ENCODE measurements around the gene ACOT9.

ACOT9 gene, protein sequence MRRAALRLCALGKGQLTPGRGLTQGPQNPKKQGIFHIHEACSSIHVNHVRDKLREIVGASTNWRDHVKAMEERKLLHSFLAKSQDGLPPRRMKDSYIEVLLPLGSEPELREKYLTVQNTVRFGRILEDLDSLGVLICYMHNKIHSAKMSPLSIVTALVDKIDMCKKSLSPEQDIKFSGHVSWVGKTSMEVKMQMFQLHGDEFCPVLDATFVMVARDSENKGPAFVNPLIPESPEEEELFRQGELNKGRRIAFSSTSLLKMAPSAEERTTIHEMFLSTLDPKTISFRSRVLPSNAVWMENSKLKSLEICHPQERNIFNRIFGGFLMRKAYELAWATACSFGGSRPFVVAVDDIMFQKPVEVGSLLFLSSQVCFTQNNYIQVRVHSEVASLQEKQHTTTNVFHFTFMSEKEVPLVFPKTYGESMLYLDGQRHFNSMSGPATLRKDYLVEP

DNA sequence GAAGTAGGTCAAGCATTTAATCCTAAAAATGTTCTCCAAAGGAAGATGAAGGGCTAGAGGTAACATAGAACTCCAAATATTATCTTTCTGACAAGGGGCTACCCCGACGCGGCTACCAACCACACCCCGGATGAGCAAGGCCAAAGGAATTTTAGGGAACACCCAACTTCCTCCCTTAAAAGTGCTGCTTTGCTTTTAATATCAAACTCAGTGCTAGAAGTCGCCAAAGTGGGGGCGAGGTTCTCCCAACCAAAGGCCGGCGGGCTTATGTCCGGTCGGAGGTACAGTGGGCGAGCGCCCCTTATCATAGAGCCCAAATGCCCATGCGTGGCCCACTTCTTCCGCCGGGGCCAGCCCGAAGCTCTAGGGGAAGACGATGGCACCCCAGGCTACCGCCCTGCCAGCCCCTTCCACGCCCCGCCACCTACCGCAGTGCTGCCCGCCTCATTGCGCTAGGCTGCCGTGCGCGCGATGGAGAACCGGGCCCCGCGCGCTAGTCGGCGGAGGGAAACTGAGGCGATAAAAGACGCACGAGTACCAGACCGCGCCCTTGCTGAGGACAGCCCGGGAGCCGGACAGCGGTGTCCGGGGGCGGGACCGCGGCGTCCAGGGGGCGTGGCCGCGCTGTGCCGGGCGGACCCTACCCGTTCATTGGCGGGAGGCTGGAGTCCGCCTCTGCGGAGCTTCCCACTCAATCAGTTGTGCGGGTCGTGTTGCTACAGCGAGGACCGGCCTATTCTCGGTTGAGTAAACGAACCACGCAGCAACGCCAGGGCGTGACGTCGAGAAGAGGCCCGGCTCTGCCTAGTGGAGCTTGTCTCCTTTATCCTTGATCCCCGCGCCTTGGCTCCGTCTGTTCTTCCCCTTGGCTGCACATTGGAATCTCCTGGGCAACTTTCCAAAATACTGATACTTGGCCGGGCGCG lies at the start of gene ACOT9:
Gene ACOT9 (minus strand): TSS at position 580 of the 926 bp plus-strand sequence. CDS start 132 bp downstream, at position 448.
- Histone ChIP-seq H3K9ac (ENCODE audit: low read depth in 1 of 2, low read length in 2 of 2) (peak within 1 kb of the TSS; percentile 43 to 68), H3K27ac (ENCODE audit: low read depth, low read length) (peak within 1 kb of the TSS; percentile 85), H3K4me3 (ENCODE audit: low read depth in 1 of 2, low read length in 2 of 2) (peak within 1 kb of the TSS; percentile 73), H3K4me1 (ENCODE audit: control insufficient read depth in 1 of 2, insufficient read depth in 2 of 2, low read length in 2 of 2) (no peaks in the 10 kb centered on the region), H3K36me3 (ENCODE audit: control insufficient read depth in 1 of 2, insufficient read depth in 2 of 2, low read length in 2 of 2) (no peaks in the 10 kb centered on the region), H3K9me3 (ENCODE audit: control insufficient read depth in 1 of 2, low read length in 2 of 2) (no peaks in the 10 kb centered on the region), H3K27me3 (ENCODE audit: control insufficient read depth in 1 of 2, insufficient read depth in 2 of 2, low read length in 2 of 2) (no peaks in the 10 kb centered on the region)

DNA sequence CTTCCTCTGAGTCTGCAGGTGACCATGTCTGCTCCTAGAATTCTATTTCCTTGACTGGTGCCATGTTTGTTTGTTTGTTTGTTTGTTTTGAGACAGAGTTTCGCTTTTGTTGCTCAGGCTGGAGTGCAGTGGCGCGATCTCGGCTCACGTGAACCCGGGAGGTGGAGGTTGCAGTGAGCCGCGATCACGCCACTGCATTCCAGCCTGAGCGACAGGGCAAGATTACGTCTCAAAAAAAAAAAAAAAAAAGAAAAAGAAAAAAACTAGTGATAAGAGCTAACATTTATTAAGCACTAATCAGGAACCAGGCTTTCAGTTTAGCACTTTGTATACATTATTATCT lies 47.0 kb upstream of the ACOT9 start:
- Histone ChIP-seq H3K36me3 (ENCODE audit: control insufficient read depth in 1 of 2, insufficient read depth in 2 of 2, low read length in 2 of 2) (peaks cover 6 to 8% of the 10 kb centered on the region in 2 donors), H3K9ac (ENCODE audit: low read depth in 1 of 2, low read length in 2 of 2) (peak overlapping the region in 1 of 2 donors; percentile 6), H3K27me3 (ENCODE audit: control insufficient read depth in 1 of 2, insufficient read depth in 2 of 2, low read length in 2 of 2) (no peaks in the 10 kb centered on the region), H3K27ac (ENCODE audit: low read depth, low read length) (no peak overlapping the region), H3K4me3 (ENCODE audit: low read depth in 1 of 2, low read length in 2 of 2) (no peak overlapping the region), H3K9me3 (ENCODE audit: control insufficient read depth in 1 of 2, low read length in 2 of 2) (no peaks in the 10 kb centered on the region), H3K4me1 (ENCODE audit: control insufficient read depth in 1 of 2, insufficient read depth in 2 of 2, low read length in 2 of 2) (peaks cover 0 to 9% of the 10 kb centered on the region in 2 donors)

DNA sequence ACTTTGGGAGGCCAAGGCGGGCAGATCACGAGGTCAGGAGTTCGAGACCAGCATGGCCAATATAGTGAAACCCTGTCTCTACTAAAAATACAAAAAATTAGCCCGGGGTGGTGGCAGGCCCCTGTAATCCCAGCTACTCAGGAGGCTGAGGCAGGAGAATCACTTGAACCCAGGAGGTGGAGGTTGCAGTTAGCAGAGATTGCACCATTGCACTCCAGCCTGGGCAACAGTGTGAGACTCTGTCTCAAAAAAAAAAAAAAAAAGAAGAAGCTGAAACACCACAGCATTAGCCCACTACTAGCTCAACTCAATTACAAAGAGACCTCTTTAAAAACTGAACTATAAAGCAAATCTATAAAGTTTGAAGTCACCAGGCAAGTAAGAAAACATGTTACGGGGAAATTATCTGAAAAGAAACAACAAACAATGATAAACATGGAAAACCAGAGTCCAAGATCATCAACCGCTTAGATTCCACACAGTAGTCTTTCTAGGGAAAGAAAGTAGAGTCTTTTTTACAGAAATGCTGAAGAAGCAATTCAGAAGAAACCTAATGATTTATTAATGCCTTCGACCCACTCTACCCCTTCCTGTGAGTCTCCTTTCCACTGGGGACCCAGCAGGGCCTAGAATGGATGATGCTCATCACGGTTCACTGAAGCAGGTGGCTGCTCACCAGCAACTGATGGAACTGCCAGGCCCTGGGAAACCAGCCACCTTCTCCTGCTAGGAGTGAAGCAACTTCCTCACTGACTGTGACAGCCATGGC lies 46.5 kb upstream of the ACOT9 start:
- Histone ChIP-seq H3K27me3 (ENCODE audit: control insufficient read depth in 1 of 2, insufficient read depth in 2 of 2, low read length in 2 of 2) (no peaks in the 10 kb centered on the region), H3K4me1 (ENCODE audit: control insufficient read depth in 1 of 2, insufficient read depth in 2 of 2, low read length in 2 of 2) (peaks cover 0 to 9% of the 10 kb centered on the region in 2 donors), H3K36me3 (ENCODE audit: control insufficient read depth in 1 of 2, insufficient read depth in 2 of 2, low read length in 2 of 2) (peaks cover 9 to 10% of the 10 kb centered on the region in 2 donors), H3K27ac (ENCODE audit: low read depth, low read length) (no peak overlapping the region), H3K4me3 (ENCODE audit: low read depth in 1 of 2, low read length in 2 of 2) (no peak overlapping the region), H3K9me3 (ENCODE audit: control insufficient read depth in 1 of 2, low read length in 2 of 2) (no peaks in the 10 kb centered on the region), H3K9ac (ENCODE audit: low read depth in 1 of 2, low read length in 2 of 2) (peak overlapping the region in 1 of 2 donors; percentile 6)

DNA sequence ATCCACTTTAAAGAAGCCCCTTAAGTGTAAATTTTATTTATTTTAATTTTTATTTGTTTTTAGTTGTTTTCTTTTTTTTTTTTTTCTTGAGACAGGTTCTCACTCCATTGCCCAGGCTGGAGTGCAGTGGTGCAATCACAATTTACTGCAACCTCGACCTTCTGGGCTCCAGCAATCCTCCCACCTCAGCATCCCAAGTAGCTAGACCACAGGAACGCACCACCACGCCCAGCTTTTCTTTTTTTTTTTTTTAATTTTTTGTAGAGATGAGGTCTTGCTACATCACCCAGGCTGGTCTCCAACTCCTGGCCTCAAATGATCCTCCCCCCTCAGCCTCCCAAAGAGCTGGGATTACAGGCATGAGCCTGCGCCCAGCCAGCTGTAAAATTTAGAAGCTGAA lies 45.9 kb upstream of the ACOT9 start:
- H3K36me3 ChIP-seq (ENCODE audit: control insufficient read depth in 1 of 2, insufficient read depth in 2 of 2, low read length in 2 of 2) = peaks cover 9 to 10% of the 10 kb centered on the region in 2 donors
- no peaks in the 10 kb centered on the region for H3K27me3 ChIP-seq (ENCODE audit: control insufficient read depth in 1 of 2, insufficient read depth in 2 of 2, low read length in 2 of 2)
- H3K27ac ChIP-seq (ENCODE audit: low read depth, low read length) = no peak overlapping the region
- no peaks in the 10 kb centered on the region for H3K9me3 ChIP-seq (ENCODE audit: control insufficient read depth in 1 of 2, low read length in 2 of 2)
- peaks cover 0 to 9% of the 10 kb centered on the region in 2 donors for H3K4me1 ChIP-seq (ENCODE audit: control insufficient read depth in 1 of 2, insufficient read depth in 2 of 2, low read length in 2 of 2)
- H3K4me3 ChIP-seq (ENCODE audit: low read depth in 1 of 2, low read length in 2 of 2) = no peak overlapping the region
- H3K9ac ChIP-seq (ENCODE audit: low read depth in 1 of 2, low read length in 2 of 2) = no peak overlapping the region

DNA sequence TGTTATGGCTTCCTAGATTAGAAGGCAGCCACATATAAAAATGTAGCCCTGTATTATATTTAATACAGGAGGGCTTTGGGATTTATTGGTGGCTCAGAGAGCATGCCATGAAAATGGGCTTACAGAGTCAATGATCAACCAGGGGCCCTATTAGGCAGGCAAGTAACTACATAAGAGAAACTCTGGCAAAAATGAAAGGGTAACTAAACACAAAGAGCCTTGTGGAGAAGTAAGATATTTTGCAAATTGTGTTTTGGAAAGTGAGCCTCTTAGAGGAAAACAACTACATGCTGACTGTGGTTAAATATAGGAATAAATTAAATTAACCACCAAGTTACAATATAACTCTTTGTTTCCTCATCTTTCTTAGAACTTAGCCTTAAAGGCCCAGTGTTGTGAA lies 45.4 kb upstream of the ACOT9 start:
- Histone ChIP-seq H3K27me3 (ENCODE audit: control insufficient read depth in 1 of 2, insufficient read depth in 2 of 2, low read length in 2 of 2) (no peaks in the 10 kb centered on the region), H3K9me3 (ENCODE audit: control insufficient read depth in 1 of 2, low read length in 2 of 2) (no peaks in the 10 kb centered on the region), H3K4me3 (ENCODE audit: low read depth in 1 of 2, low read length in 2 of 2) (no peak overlapping the region), H3K9ac (ENCODE audit: low read depth in 1 of 2, low read length in 2 of 2) (no peak overlapping the region), H3K27ac (ENCODE audit: low read depth, low read length) (no peak overlapping the region), H3K36me3 (ENCODE audit: control insufficient read depth in 1 of 2, insufficient read depth in 2 of 2, low read length in 2 of 2) (peaks cover 9 to 10% of the 10 kb centered on the region in 2 donors), H3K4me1 (ENCODE audit: control insufficient read depth in 1 of 2, insufficient read depth in 2 of 2, low read length in 2 of 2) (peaks cover 0 to 9% of the 10 kb centered on the region in 2 donors)

DNA sequence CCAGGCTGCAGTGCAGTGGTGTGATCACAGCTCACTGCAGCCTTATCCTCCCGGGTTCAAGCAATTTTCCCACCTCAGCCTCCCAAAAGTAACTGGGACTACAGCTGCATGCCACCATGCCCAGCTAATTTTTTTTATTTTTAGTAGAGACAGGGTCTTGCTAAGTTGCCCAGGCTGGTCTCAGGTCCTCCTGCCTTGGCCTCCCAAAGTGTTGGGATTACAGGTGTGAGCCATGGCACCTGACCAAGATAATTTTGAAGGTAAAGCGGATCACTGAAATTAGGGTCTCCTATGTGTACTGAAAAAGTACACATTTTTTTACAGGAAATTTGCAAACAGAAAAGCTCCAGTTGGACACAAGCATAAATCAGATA lies 44.7 kb upstream of the ACOT9 start:
- no peaks in the 10 kb centered on the region for H3K27me3 ChIP-seq (ENCODE audit: control insufficient read depth in 1 of 2, insufficient read depth in 2 of 2, low read length in 2 of 2)
- H3K9me3 ChIP-seq (ENCODE audit: control insufficient read depth in 1 of 2, low read length in 2 of 2) = no peaks in the 10 kb centered on the region
- H3K36me3 ChIP-seq (ENCODE audit: control insufficient read depth in 1 of 2, insufficient read depth in 2 of 2, low read length in 2 of 2) = peaks cover 9 to 10% of the 10 kb centered on the region in 2 donors
- peaks cover 0 to 9% of the 10 kb centered on the region in 2 donors for H3K4me1 ChIP-seq (ENCODE audit: control insufficient read depth in 1 of 2, insufficient read depth in 2 of 2, low read length in 2 of 2)
- H3K27ac ChIP-seq (ENCODE audit: low read depth, low read length) = no peak overlapping the region
- no peak overlapping the region for H3K4me3 ChIP-seq (ENCODE audit: low read depth in 1 of 2, low read length in 2 of 2)
- H3K9ac ChIP-seq (ENCODE audit: low read depth in 1 of 2, low read length in 2 of 2) = no peak overlapping the region

DNA sequence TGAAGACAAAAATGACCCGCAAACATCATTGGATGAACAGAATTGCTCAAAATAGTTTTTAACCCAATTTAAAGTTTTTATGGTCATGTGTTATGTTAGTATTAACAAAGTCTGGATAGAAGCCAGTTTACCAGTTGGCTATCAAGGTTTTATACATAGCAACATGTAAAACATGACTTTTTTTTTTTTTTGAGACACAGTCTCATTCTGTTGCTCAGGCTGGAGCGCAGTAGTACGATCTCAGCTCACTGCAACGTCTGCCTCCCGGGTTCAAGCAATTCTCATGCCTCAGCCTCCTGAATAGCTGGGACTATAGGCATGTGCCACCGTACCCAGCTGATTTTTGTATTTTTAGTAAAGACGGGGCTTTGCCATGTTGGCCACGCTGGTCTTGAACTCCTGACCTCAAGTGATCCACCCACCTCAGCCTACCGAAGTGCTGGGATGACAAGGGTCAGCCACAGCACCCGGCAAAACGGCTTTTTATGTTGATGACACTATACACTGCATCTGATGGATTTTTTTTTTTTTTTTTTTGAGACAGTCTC lies 43.3 kb upstream of the ACOT9 start:
- Histone ChIP-seq H3K4me3 (ENCODE audit: low read depth in 1 of 2, low read length in 2 of 2) (peak overlapping the region; percentile 88 to 90), H3K27me3 (ENCODE audit: control insufficient read depth in 1 of 2, insufficient read depth in 2 of 2, low read length in 2 of 2) (no peaks in the 10 kb centered on the region), H3K9me3 (ENCODE audit: control insufficient read depth in 1 of 2, low read length in 2 of 2) (no peaks in the 10 kb centered on the region), H3K4me1 (ENCODE audit: control insufficient read depth in 1 of 2, insufficient read depth in 2 of 2, low read length in 2 of 2) (peaks cover 3 to 9% of the 10 kb centered on the region in 2 donors), H3K27ac (ENCODE audit: low read depth, low read length) (no peak overlapping the region), H3K36me3 (ENCODE audit: control insufficient read depth in 1 of 2, insufficient read depth in 2 of 2, low read length in 2 of 2) (peaks cover 9 to 10% of the 10 kb centered on the region in 2 donors), H3K9ac (ENCODE audit: low read depth in 1 of 2, low read length in 2 of 2) (no peak overlapping the region)

DNA sequence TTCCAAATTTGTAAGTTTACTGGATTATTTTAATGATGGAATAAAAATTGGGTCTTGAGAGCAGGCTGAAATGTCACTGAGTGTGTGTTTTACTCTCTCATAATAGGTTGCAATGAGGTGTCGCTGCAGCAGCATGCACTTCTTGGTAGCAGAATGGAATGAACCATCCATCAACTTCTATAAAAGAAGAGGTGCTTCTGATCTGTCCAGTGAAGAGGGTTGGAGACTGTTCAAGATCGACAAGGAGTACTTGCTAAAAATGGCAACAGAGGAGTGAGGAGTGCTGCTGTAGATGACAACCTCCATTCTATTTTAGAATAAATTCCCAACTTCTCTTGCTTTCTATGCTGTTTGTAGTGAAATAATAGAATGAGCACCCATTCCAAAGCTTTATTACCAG lies 42.5 kb upstream of the ACOT9 start:
- H3K9ac ChIP-seq (ENCODE audit: low read depth in 1 of 2, low read length in 2 of 2) = peak overlapping the region; percentile 88 to 100
- peaks cover 3 to 8% of the 10 kb centered on the region in 2 donors for H3K4me1 ChIP-seq (ENCODE audit: control insufficient read depth in 1 of 2, insufficient read depth in 2 of 2, low read length in 2 of 2)
- peak overlapping the region; percentile 93 for H3K27ac ChIP-seq (ENCODE audit: low read depth, low read length)
- H3K4me3 ChIP-seq (ENCODE audit: low read depth in 1 of 2, low read length in 2 of 2) = peak overlapping the region; percentile 88 to 90
- no peaks in the 10 kb centered on the region for H3K9me3 ChIP-seq (ENCODE audit: control insufficient read depth in 1 of 2, low read length in 2 of 2)
- peaks cover 9 to 10% of the 10 kb centered on the region in 2 donors for H3K36me3 ChIP-seq (ENCODE audit: control insufficient read depth in 1 of 2, insufficient read depth in 2 of 2, low read length in 2 of 2)
- no peaks in the 10 kb centered on the region for H3K27me3 ChIP-seq (ENCODE audit: control insufficient read depth in 1 of 2, insufficient read depth in 2 of 2, low read length in 2 of 2)

DNA sequence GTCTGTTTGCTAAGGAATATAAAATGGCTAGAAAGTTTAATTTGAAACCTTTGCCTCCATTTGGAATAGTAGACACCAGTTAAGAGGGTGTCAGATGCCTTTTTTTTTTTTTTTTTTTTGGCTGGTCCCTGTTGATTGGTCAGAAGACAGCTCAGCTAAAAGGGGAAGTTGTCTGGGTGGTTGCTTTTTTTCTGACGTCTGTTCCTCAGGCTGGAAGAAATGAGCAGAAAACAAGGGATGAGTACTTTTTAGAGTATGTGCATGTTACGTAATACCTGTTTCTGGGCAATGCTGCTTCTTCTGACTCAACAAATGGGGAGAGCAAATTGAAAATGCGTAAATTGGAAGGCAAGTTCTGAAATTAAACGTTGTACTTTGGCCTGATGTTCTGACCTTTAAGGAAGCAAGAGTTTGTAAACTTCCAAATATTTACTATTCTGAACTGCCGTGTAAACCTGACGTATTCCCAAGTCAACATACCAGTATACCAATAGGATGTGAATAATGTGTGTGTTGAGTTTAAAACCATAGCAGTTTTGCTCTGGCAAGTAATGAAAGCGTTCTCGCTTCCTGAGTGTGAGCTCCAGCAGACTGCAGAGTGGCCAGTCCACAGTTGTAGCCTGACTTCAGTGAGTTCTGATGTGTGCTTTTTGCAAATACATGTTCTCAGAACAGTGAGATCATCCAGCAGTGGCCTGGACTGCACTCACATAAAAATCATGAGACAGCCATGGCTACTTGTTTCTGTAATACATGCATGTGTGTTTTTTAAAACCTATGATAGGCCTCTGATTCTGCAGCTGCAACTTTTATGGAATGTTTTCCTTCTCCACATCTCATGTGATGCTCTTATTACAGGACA lies 41.6 kb upstream of the ACOT9 start:
- Histone ChIP-seq H3K27ac (ENCODE audit: low read depth, low read length) (peak overlapping the region; percentile 93), H3K4me1 (ENCODE audit: control insufficient read depth in 1 of 2, insufficient read depth in 2 of 2, low read length in 2 of 2) (peaks cover 3 to 5% of the 10 kb centered on the region in 2 donors), H3K36me3 (ENCODE audit: control insufficient read depth in 1 of 2, insufficient read depth in 2 of 2, low read length in 2 of 2) (peaks cover 9 to 10% of the 10 kb centered on the region in 2 donors), H3K4me3 (ENCODE audit: low read depth in 1 of 2, low read length in 2 of 2) (peak overlapping the region; percentile 88 to 90), H3K27me3 (ENCODE audit: control insufficient read depth in 1 of 2, insufficient read depth in 2 of 2, low read length in 2 of 2) (no peaks in the 10 kb centered on the region), H3K9ac (ENCODE audit: low read depth in 1 of 2, low read length in 2 of 2) (peak overlapping the region; percentile 88 to 100), H3K9me3 (ENCODE audit: control insufficient read depth in 1 of 2, low read length in 2 of 2) (no peaks in the 10 kb centered on the region)
